ENCODE data around the gene ORM1.

Gene ORM1

GRCh38 chr9:114342755-114343440 is 20.0 kb downstream of the ORM1 start:
- DNase-seq: no peak

DNA sequence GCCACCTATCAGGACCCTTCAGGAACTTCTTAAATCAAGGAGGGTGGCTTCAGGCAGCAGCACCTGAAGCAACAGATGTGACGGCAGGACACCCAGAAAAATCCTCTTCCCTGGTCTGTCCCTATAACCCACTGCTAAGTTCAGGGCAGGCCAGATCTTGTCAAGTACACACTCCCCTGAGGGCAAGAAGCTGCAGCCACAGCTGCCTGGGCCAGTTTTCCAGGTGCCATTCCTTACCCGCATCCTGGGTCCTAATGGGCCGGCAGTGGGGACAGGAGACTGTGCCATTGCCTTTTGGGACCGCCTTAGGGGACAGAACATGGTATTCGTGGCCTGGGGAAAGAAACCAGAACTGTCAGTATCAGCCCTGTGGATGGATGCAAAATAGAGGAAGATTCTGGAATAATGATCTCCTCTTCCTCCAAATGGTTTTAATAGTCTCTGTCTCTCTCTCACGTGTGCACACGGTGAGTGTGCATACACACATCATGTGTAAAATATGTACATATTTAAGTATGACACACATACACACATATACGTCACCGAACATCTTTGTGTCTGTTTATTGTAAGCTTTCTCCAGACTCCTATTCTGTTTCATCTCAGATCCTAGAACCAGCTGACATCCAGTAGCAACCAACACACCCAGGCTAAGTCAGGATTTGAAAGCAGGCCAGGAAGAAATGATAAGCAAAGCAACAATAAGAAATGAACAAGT is 20.7 kb downstream of the ORM1 start:
- DNase-seq: no peak

DNA sequence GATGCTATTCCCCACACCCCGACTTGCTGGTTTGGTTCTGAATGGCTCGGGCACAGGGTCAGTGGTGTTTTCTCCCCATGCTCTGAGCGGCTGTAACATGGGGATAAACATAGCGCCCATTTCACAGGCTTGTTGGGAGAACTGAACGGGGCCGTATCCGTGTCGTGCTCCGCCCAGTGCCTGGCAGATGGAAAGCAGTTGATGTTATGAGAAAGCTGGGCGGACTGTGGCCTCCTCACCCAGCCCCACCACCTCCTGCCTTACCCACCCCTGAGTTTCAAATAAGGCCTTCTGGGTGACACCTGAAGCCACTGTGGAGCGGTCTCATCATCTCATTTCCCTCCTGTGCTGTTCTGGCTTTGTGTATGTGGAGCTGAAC is 21.3 kb downstream of the ORM1 start:
- DNase-seq: no peak

GRCh38 chr9:114344692-114345091 is 21.8 kb downstream of the ORM1 start:
- DNase-seq: no peak

GRCh38 chr9:114345493-114346065 is 22.7 kb downstream of the ORM1 start:
- no peak for DNase-seq

- DNase-seq: no peak
Observed at GRCh38 chr9:114346146-114346545, 23.2 kb downstream of the ORM1 start.

GRCh38 chr9:114347675-114348074 is 24.8 kb downstream of the ORM1 start:
- DNase-seq: peak in 40 of 51 donors; percentile 4 to 85 (median 58)

DNA sequence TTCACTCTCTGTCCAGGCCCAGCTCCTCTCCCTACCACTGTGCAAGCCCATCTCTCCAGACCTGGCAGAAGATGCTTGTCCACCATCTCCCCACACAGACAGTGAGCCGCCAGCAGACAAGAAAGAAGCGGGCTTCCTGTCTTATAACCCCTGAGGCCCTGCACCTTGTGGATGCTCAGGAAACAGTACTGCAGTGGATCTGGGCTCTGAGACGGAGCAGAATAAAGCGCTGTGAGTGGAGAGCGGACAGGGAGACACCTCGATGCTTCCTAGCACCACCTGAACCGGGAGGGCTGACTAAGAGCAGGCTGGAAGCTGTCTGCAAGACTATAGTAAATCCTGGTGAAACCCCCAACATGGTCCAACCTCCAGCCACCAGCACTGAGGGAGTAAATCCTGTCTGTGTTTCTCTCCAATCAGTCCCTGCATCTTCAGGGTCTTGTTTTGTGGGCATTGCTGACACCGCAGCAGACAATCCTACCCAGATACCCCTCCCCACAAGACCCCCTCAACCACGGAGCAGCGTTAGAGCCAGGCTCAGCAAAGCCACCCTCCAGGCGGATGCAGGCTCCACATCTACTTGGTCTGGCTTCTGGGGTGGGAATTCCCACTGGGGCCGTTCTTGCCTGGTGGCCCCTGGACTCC is 25.5 kb downstream of the ORM1 start:
- DNase-seq: no peak

DNA sequence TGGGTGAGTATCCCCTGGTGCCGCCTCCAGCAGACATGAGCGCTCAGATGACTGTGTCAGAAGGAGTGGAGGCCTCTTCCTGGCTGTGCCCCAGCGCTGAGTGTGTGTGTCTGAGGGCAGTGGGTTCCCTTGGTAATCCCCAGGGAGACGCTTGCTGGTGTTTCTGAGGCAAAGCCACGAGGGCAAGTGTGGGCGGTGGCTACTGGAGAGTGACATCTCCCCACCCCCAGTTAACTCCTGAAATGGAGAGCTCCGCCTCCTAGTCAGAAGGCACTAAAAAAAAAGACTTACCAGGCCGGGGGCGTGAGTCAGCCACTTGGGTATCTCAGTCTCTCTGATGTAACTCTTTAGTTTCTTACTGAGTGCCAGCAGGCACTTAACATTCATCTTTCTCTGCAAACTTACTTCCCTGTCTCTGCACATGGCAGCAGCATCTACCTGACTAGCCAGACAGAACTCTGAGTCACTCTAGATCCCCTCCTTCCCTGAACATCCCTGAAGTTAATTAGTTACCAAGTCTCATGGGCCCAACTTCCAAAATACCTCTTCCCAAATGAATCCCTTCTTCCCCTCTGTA is 26.1 kb downstream of the ORM1 start:
- peak in 30 of 51 donors; percentile 4 to 83 (median 44) for DNase-seq

DNA sequence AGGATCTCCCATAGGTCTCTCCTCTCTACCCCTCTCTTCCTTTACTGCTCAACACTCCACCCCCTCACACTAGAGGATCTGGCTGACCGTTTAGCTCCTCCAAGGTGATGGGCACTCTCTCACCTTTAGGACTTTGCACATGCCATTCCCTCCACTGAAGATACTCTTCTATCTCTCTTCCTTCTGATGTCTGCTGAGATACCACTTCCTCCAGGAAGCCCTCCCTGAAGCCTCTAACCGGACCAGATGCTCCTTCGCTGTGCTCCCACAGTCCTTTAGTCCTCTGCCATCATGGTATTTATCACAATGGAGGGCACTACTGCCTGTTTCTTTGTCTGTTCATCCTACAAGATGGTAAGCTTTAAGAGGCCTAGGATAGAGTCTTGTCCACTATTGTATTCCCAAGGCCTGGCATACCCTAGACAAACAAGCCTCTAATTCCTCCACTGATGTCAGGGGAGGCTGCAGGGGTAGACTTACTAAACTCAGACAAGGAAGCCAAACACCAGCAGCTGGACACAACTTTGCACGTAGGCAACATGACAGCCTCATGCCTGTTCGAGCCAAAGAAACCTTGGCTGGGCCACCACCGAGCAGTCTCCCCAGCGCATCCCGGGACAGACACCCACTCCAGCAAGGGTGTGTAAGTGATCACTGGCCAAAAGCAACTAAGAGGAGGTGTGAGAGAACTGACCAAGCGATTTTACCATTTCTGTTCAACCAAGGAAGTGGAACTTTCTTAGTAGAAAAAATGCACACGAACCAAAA is 27.0 kb downstream of the ORM1 start:
- DNase-seq: no peak

- no peak for DNase-seq
Observed at GRCh38 chr9:114350636-114351401, 27.9 kb downstream of the ORM1 start.

GRCh38 chr9:114351932-114352331 is 29.0 kb downstream of the ORM1 start:
- no peak for DNase-seq

DNA sequence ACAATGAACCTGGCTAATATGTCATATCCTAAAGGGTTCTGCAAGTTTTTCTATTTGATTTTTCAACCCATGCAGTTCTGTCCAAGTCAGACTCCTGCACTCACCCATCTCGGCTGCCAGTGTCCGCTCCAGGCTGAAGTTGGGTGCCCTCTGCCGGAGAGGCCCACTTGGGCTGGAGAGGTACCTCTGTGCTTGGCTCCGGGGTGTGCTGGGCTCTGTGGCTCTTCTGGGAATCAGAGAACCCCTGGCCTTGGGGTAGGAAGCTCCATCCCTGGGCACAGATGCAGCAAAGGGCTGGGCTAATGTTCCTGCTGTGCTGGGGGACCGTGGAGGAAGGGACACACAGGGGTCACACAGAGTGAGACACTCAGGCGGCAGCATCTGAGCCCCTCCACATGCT is 32.9 kb downstream of the ORM1 start:
- no peak for DNase-seq

DNA sequence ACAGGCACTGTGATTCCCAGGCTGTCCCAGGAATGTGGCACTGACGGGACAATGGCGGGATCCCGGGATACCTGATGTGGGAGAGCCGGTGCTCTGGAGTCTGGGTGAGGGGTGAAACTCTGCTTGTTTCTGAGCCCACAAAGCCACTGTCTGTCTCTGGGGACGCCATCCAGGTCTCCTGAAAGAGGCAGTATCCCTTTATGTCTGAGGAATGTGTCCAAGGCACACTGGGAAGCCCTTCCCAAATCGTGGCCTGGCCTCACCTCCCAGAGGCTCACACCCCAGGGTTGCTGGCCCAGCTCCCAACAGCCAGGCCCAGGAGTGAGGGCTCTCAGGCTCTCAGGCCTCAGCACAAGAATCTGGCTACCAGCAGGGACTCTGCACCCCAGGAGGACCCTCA is 33.9 kb downstream of the ORM1 start:
- DNase-seq: no peak

- DNase-seq: no peak
Observed at GRCh38 chr9:114357360-114357759, 34.5 kb downstream of the ORM1 start.

- no peak for DNase-seq
Observed at GRCh38 chr9:114357911-114358328, 35.0 kb downstream of the ORM1 start.

GRCh38 chr9:114359801-114360200 is 36.9 kb downstream of the ORM1 start:
- no peak for DNase-seq

DNA sequence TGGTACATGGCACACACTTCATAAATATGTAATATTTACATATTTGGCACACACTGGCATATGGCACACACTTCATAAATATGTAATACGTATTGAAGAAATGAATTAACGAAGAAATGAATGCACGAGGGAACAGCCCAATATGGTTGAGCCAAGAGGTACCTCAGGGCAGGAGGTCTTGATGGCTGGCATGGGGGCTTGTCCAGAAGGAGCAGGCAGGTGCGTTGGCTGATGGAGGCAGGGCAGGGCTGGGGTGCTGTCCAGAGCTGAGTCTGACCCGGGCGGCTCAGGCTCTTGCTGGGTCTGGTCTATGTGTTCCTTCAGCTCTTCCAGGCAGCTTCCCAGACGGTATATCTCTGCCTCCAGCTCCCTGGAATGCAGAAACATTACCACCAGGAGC is 38.6 kb downstream of the ORM1 start:
- DNase-seq: no peak

- no peak for DNase-seq
Observed at GRCh38 chr9:114362394-114362793, 39.5 kb downstream of the ORM1 start.

- DNase-seq: no peak
Observed at GRCh38 chr9:114363424-114363823, 40.5 kb downstream of the ORM1 start.

Measured in hypothalamus (tissue), 51 donors.